GM21576 (cell line): ENCODE data around the gene PRLR.

ENCODE experiments used
- ATAC-seq: cut with Tn5 transposase; IDR thresholded peaks from one replicate; pipeline ENCODE4 v1.9.1; 2021; ENCODE audit warnings: mild to moderate bottlenecking, moderate library complexity; ENCODE audit not compliant: unreplicated experiment

The PRLR gene

DNA sequence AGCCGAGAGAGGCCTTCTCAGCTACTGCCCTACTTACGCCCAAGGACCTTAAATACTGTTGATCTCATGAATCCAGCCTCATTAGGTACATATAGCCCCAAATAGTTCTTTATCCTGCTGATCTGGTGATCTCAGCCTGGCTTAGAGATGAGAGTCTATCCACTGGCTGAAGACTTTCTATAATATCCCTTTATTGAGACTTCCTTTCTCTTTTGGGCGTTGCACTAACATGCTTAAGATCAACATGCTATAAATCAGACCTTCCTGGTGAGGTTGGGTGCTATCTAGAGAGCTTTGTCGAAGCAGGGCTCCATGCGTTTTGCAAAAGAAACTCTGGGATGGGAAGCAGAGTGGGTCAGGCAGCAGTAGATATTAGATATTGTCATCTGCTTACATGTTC lies 138.6 kb downstream of the PRLR start:
- ATAC-seq, result no peak

DNA sequence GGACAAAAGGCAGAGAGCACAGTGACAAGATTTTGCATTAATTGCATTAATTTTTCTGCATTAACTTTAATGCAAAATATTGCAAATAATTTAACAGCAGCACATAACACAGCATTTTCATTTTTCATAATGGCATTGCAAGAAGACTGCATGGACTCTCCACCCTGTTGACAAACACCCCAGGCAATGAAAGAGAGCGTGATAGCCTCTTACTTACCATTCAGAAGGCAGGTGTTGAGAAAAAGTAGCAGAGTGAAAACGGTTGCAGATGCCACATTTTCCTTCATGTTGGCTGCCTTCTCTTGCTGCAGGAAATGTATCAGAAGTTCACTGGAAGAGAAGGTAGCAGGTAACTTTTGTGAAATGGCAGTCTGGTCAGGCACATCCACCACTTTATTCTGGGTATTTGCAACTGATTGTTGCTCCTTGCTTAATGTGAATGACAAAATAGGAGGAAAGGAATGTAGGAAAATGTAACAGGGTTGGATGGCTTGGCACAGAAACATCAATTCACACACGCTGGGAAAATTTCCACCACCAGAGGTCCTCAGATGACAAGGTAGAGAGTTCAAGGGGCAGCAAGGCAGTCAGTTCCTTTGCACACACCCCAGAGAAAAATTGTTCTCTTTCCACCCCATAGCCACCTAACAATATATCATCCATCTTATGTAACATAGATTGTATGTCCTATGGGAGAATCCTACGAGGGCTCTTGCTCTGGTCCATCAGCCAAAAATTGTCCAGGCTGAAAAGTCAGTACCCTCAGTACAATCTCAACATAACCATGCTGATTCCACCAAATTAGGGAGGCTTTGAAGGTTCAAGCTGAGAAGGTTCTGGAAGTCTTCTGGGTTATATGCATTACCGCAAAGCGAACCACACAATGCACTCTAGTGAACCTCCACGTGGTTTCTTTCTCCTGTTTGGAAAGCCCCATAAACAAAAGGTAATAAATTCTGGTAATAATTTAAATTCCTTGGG lies 140.7 kb downstream of the PRLR start:
- ATAC-seq, result no peak

DNA sequence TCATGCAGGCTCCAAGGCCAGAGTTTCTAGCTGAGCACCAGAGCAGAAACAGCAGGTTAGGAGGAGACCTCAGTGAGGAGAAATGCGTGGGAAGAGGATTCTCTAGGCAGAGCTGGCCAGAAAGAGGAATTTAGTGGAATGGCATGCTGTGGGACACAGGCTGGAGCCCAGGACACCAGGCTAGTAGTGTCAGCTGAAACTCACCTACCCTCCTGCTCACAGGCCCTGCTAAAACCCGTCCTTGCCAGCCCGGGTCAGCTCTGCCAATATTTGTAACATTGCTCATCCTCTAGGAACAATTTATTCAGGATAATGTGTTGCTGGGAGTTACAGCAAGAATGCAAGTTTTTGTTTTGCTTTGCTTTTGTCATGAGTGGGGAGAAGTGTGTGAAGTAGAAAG lies 142.3 kb downstream of the PRLR start:
- no peak for ATAC-seq

DNA sequence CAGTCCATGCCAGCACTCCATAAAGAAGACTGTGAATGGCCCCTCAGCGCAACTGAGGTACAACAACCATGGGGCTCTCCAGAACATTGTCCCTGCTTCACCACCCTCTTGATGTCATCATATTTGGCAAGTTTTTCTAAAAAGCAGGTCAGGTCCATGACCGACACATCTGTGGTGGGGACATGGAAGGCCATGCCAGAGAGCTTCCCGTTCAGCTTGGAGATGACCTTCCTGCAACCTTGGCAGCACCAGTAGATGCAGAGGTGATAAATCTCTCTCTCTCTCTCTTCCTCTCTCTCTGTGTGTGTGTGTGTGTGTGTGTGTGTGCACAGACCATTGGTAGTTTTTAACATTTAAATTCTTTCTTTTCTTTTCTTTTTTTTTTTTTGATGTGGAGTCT lies 147.1 kb downstream of the PRLR start:
- no peak for ATAC-seq

DNA sequence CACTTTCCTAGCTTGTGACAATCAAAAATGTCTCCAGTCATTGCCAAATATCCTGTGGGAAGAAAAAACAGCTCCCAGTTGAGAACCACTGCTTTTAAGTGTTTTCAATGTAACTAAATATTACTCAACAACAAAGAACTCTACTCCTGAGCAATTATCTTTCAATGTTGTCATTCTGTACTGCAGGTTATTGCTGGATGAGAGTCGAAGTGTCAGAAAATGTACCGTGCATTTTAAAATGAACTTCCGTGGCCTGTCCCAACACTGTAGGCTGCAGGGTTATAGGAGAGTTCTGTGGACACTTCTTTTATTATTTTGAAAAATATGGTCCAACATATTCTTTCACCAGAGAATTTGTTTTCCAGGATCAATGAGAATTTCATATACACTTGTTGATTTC lies 147.8 kb downstream of the PRLR start:
- no peak for ATAC-seq

DNA sequence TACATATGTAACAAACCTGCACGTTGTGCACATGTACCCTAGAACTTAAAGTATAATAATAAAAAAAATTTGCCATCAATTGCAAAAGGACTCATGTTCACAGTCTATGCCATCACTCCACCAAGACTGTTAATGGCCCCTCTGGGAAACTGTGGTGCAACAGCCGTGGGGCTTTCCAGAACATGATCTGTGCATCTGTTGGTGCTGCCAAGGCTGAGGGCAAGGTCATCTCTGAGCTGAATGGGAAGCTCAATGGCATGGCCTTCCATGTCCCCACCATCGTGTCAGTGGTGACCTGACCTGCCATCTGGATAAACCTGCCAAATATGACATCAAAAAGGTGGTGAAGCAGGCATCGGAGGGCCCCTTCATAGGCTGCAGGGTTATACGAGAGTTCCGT lies 149.2 kb downstream of the PRLR start:
- no peak for ATAC-seq

DNA sequence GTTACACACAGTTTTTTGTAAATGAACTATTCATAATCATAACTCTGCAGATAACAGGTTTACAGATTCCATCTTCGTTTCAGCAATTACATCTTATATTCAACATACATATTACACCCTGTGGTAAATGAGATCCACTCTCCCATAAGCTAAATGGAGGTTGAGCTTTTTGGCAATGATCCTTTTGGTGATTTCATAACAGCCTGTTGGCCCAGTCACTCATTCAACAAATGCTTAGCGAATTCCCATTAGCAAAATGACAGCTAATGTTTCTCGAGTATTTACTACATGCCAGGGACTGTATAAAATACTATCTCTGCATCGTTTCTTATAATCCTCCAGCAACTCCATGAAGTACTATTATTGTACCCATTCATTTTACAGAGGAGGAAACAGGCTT lies 157.1 kb downstream of the PRLR start:
- no peak for ATAC-seq

DNA sequence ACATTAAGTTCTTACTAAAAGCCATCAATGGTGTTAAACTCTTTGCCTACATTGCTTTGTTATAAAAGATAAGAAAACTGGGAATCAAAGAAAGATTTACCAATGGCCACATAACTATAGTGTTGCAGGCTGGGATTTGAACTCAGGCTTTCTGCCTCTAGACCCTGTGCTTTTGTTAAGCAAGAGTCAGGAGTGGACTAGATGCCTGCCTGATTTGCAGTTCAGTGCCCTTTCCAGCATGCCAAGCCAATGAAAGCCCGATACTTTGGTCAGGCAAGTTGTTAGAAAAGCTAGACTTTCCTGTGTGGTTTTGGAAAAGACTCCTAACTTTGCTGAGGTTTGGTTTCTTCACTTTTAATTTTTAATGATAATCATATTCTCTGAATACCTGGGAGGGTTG lies 161.1 kb downstream of the PRLR start:
- no peak for ATAC-seq

DNA sequence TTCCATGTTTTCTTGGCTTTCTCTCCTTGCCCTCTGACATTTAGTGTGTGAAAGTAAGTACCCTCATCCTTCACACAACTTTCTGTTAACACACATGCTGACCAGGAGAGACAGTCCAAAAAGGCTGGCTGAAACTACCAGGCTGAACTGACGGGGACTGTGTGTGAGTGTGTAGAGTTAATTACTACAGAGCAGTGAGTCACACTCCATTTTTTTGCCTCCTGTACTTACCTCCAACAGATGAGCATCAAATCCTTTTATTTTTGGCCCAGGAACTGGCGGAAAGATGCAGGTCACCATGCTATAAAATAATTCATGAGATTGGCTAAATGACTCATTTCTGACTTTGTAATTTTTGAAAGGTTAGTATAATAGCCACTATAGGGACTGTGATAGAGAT lies 162.3 kb downstream of the PRLR start:
- no peak for ATAC-seq

DNA sequence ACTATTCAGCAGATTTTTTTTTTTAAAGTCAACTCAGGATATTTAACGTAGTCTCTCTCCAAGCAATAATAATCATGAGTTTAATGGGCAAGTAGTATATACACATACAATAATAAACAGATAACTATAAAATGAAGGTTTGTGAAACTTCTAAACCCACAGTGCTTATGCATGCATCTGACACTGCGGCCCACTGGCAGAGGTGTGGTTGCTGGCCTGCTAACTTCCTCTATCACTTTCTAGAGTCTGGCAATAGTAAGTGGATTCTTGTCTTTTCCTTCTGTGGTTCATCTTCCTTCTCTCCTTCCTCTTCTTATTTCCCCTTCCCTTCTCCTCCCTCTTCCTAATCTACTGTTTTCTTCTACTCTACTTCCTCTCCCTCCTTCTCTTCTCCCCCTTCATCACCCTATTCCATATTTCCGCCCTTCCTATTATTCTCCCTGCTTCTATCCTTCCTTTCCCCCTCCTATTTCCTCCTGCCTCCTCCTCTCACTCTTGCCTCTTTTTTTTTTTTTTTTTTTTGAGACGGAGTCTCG lies 164.0 kb downstream of the PRLR start:
- peak; percentile 73 for ATAC-seq

DNA sequence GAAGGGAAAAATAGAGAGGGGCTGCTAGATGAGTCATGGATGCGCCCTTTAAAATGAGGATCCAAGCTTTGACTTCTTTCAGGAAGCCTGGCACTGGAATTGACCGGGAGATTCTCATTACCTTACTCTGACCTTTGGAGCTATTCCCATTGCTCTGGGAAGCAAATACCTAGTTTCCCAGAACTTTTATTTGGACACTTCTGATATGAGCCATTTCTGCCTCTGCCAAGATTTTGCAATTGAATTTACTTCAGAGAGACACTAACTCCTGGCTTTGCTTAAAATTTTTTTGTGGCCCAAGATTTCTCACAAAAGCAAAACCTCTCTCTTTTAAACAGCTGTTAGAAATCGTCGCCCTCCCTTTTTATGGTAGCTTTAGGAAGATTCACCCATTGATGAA lies 166.9 kb downstream of the PRLR start:
- ATAC-seq, result no peak

DNA sequence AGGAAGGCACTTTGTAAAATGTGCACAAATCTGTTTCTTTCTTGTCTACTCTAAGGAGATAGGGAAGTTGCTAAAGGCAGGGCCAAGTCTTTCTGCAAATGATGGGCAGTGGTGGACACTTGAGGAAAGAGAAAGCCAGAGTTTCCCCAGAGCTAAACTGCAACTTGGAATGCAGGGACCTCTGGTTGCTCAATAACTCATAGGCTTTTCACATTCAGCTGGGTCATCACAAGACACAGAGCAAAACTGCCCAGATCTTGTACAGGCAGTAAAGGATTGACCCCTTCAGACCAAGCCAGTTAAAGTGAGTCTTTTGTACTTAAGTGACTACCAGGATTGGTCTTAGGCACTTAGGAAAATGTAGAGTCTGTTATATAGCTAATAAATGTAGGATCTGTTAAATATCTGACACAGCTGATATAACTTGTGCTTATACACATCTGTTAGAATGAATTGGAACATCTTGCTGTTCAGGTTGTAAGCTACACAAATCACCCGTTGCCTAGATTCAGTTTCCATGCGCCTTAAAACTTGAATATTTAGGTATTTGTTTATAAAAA lies 169.0 kb downstream of the PRLR start:
- ATAC-seq, result no peak

DNA sequence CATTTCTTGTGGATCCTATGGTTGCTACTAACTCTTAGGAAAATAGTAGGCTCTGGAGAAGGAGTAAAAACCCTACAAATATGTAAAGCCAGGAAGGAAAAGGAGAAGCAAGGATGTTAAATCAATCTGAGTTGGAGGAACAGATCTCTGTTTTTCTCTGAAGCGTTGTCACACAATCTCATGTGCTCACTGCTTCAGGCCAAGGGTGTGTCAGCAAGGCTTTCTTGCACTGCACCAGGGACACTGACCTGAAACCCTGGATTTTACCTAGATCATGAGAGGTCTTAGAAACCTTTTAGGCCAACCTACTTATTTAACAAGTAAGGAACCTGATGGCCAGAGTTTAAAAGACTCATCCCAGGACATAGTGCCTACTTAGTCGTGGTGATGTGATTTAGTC lies 170.1 kb downstream of the PRLR start:
- ATAC-seq, result no peak

DNA sequence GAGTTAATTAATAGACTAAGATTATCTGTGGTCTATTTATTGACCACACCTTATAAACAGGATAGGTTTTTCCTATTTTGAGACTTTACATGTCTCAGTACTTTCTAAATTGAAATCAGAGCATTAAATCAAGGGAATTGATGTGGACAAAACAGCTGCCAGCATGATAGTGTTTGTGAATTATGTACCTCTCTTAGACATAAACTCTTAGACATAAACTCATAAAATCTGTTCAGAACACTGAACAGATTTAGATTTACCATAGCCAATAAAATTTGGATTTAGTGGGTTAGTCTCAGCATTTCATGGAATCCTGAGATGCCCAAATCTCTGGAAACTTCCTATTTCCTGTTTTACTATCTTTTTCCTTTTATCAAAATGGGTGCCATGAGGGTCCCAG lies 171.0 kb downstream of the PRLR start:
- ATAC-seq, result no peak

DNA sequence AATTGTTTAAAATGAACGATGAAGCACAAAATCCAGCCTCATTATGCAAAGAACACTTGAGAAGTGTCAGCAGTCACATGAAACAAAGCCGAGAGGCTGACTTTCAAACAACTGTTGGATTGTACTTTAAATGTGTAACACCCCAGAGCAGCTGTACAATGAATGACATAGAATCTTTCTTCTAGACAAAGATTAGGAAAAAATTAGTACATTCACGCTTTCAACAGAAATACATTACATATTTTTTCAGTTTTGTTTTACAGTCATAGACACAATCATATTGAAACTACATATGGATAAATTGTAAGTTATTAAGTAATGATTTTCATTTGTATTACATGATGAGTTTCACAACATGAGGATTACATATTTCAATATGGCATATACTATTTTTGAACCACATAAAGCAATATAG lies 171.9 kb downstream of the PRLR start:
- peak; percentile 73 for ATAC-seq

DNA sequence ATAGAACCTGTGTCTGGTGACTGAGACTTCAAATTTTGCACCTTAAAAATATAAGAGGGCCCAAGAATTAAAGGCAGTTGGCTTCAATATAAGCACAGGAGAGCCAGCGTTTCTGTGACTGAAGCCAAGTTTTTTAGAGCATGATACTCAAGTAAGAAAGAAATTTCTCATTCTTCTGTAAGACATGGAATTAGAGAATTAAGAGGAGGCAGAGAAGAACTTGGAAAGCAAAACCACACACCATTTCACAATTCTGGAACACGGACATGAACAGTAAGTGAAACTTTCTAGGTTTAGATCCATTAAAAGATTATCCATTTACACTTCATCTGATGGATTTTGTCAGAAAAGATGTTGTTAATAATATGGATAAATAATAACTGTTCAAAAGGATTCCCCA lies 173.6 kb downstream of the PRLR start:
- ATAC-seq, result no peak

DNA sequence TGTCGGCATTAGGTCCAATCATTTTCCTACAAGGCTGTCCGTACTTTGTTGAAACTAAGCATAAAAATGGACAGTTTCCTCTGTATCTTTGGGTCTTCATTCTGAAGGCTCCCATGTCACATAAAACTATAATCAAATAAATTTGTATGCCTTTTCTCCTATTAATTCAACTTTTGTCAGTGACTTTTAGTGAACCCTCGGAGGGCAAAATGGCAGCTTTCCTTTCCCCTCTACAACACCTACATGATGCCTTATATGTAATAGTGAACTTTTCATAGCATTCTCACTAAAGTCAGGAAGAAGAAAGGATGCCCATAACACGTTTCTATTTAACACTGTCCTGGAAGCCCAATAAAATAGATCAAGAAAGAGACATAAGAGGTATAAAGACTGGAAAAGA lies 177.4 kb downstream of the PRLR start:
- ATAC-seq, result no peak

DNA sequence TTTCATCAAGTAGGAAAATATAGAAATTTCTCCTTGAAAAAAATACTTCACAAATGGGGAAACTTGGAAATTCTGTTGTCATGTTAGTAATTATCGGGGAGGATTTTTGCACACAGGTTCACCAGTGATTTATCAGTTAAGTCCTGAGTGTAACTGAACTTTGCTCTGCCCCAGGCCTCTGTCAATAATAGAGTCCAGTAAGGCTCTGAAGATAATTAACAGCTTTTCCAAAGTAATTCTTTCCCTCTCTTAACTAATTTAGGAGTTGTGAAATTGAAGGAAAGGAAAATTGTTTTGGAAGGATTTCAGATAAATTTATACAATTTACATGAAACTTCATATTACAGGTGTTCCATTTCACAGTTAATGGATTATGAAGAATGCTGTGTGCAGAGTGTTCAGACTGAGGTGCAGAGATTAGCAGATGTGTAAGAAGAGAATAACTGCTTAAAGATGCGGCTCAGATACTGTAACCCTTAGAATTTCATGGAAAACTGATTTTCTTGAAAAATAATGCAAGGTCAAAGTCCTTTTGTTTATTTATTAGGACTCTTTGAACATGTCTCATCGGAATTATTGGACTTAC lies 179.7 kb downstream of the PRLR start:
- ATAC-seq, result no peak

DNA sequence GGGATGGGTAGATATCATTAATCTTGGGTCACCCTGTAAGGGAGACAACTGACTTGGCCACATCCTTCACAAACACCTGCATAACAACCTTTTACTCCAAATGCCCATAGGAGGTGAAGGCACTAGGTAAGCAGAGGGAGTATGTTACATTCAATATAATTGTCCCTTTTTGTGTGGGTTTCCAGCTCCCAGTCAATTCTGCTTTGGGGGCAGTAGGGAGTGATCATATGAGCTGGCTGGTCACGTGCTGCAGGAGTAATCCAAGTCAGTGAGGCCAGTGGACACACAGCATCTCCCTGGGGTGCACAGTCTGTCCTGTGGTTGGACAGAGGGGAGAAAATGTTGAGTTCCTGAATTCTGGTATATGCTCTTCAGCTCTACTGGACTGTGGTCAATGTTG lies 181.4 kb downstream of the PRLR start:
- ATAC-seq, result no peak

DNA sequence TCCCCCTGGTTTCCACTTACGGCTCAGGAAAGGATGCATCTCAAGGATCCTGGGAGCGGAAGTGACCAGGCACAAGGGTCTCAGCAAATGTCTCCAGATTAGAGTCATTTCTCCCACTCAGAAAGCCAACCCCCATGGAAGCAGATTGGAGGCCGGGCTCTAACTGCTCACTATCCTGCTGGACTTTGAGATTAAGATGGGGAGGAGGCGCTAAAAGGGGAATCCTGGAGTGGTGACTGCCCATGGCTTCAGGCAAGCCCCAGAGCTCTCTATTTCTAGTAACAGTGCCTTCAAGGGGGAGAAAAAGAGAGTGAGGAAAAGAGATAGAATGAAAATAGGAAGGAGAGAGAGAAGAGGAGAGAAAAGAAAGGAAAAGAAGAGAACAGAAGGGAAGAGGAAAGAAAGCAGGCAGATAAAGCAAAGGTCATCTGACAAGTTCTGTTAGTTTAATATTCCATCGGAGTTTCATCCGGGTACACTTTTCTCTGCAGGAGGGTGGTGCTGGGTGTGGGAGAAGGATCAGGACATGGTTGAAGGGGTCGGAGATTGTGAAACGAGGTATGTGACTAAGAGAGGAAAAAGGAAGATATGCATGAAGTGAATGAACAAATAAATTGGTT lies 182.4 kb downstream of the PRLR start, which contains the start of gene AGXT2:
TSS of gene AGXT2 (minus strand) at position 165 of the 620 bp plus-strand sequence. CDS start at position 108, 57 bp downstream.
- ATAC-seq, result no peak

DNA sequence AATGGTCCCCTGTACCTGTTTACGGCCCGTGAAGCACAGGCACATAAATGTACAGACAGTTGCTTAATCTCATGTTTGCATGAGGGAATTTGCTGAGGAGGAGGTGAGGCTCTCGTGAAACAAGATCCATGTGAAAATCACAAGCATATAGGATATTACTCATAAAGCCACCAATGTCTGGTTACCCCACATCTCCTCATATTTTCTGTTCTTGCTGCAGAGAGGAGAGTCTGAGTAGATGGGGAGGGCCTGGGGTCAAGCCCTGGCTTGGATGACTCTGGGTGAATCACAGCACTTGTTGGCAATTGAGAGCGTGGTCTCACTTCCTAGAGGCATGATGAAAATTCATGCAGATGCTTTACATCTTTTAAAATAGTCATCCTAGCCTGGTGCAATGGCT lies 183.5 kb downstream of the PRLR start:
- ATAC-seq, result no peak
